HEK293T (cell line): Measurements from ENCODE around the gene SNAI1.
"Not testable (repeated sequence)": the region's sequence is repeated elsewhere in the genome, so short reads cannot be mapped to it uniquely, and the experiment has no call there.

ENCODE experiments used
- CTCF ChIA-PET: fragments of 350-600 bp; formaldehyde crosslinking; extraction: SDS; loops from one replicate; lab custom pipeline; 2021; ENCODE audit warnings: antibody characterized with exemption, inconsistent platforms; lab: Yijun Ruan, JAX
- POLR2A ChIA-PET: fragments of 350-600 bp; formaldehyde crosslinking; extraction: SDS; loops from one replicate; lab custom pipeline; 2020; ENCODE audit warnings: antibody characterized with exemption, inconsistent platforms; lab: Yijun Ruan, JAX
- DNase-seq: peaks from one replicate; pipeline ENCODE4 v3.0.0; 2012; ENCODE audit warnings: mixed read lengths; ENCODE audit errors: extremely low spot score
- ARNT ChIP-seq: fragments of 450-650 bp; IDR thresholded peaks from 2 replicates; pipeline ENCODE4 v1.6.1; 2017; ENCODE audit warnings: mild to moderate bottlenecking
- BHLHE40 ChIP-seq: fragments of 450-650 bp; IDR thresholded peaks from 2 replicates; pipeline ENCODE4 v1.6.1; 2016; ENCODE audit warnings: mild to moderate bottlenecking, moderate library complexity, borderline replicate concordance
- CTBP1 ChIP-seq: fragments of 450-650 bp; IDR thresholded peaks from 2 replicates; pipeline ENCODE4 v1.6.1; 2016; ENCODE audit warnings: borderline replicate concordance
- ELF4 ChIP-seq: fragments of 450-650 bp; IDR thresholded peaks from 2 replicates; pipeline ENCODE4 v1.6.1; 2017; ENCODE audit warnings: antibody characterized with exemption
- FOXA1 ChIP-seq: fragments of 450-650 bp; IDR thresholded peaks from 2 replicates; pipeline ENCODE4 v1.6.1; 2016; ENCODE audit warnings: mild to moderate bottlenecking
- FOXK2 ChIP-seq: fragments of 450-650 bp; IDR thresholded peaks from 2 replicates; pipeline ENCODE4 v1.6.1; 2016; ENCODE audit warnings: mild to moderate bottlenecking
- FOXM1 ChIP-seq: fragments of 450-650 bp; IDR thresholded peaks from 2 replicates; pipeline ENCODE4 v1.6.1; 2017; ENCODE audit warnings: mild to moderate bottlenecking, borderline replicate concordance
- HDGF ChIP-seq: fragments of 450-650 bp; IDR thresholded peaks from 2 replicates; pipeline ENCODE4 v1.6.1; 2017; ENCODE audit warnings: antibody characterized with exemption, borderline replicate concordance
- L3MBTL2 ChIP-seq: fragments of 450-650 bp; conservative IDR thresholded peaks from 2 replicates; pipeline ENCODE4 v1.6.1; 2016; ENCODE audit warnings: mild to moderate bottlenecking
- LEF1 ChIP-seq: fragments of 450-650 bp; IDR thresholded peaks from 2 replicates; pipeline ENCODE4 v1.6.1; 2017; ENCODE audit warnings: mild to moderate bottlenecking, borderline replicate concordance
- NFRKB ChIP-seq: fragments of 450-650 bp; IDR thresholded peaks from 2 replicates; pipeline ENCODE4 v1.6.1; 2016; ENCODE audit warnings: mild to moderate bottlenecking, moderate library complexity
- SP1 ChIP-seq: fragments of 450-650 bp; IDR thresholded peaks from 2 replicates; pipeline ENCODE4 v1.6.1; 2017
- SUZ12 ChIP-seq: fragments of 450-650 bp; IDR thresholded peaks from 2 replicates; pipeline ENCODE4 v1.6.1; 2016; ENCODE audit warnings: mild to moderate bottlenecking
- TARDBP ChIP-seq: fragments of 450-650 bp; IDR thresholded peaks from 2 replicates; pipeline ENCODE4 v1.6.1; 2016
- ZNF384 ChIP-seq: fragments of 450-650 bp; IDR thresholded peaks from 2 replicates; pipeline ENCODE4 v1.6.1; 2016
- TF ChIP-seq, protein P1 (sequence below): fragments of 450-650 bp; IDR thresholded peaks from 2 replicates; pipeline ENCODE4 v1.6.1; 2016

SNAI1 gene

GRCh38 chr20:49976542-49976941 lies 6.2 kb upstream of the SNAI1 start:
- DNase-seq, result no peak
- CTCF ChIA-PET, result interaction anchor here (4.0 kb wide), 1 partner anchor 94 kb away, joined by 30 read pairs; no protein-coding TSS in a partner anchor
- POLR2A ChIA-PET, result interaction anchor here (0.7 to 1.1 kb wide), 3 partner anchors 39 to 139 kb away, joined by 3 read pairs; no protein-coding TSS in a partner anchor
- TF ChIP-seq FOXM1, result no peak
- TF ChIP-seq FOXK2, result no peak
- TF ChIP-seq SUZ12, result no peak
- TF ChIP-seq SP1, result no peak
- no peak for TF ChIP-seq ZNF384
- no peak for TF ChIP-seq HDGF
- no peak for TF ChIP-seq LEF1
- TF ChIP-seq ELF4, result no peak
- no peak for TF ChIP-seq BHLHE40
- no peak for TF ChIP-seq TARDBP
- no peak for TF ChIP-seq CTBP1
- no peak for TF ChIP-seq L3MBTL2
- TF ChIP-seq NFRKB, result no peak
- no peak for TF ChIP-seq ARNT
- no peak for TF ChIP-seq FOXA1

GRCh38 chr20:49977740-49978139 lies 5.0 kb upstream of the SNAI1 start:
- POLR2A ChIA-PET, DNase-seq: not testable (repeated sequence)
- CTCF ChIA-PET, result interaction anchor here (4.0 kb wide), 1 partner anchor 93 kb away, joined by 30 read pairs; no protein-coding TSS in a partner anchor

GRCh38 chr20:49978685-49979029 lies 4.1 kb upstream of the SNAI1 start:
- ChIA-PET POLR2A (no interaction called here), CTCF (interaction anchor here (0.7 to 4.0 kb wide), 6 partner anchors 9 to 120 kb away, joined by 4 to 78 read pairs (median 6); no protein-coding TSS in a partner anchor)
- DNase-seq, result no peak
- no peak for TF ChIP-seq SUZ12
- TF ChIP-seq FOXA1, result no peak

DNA sequence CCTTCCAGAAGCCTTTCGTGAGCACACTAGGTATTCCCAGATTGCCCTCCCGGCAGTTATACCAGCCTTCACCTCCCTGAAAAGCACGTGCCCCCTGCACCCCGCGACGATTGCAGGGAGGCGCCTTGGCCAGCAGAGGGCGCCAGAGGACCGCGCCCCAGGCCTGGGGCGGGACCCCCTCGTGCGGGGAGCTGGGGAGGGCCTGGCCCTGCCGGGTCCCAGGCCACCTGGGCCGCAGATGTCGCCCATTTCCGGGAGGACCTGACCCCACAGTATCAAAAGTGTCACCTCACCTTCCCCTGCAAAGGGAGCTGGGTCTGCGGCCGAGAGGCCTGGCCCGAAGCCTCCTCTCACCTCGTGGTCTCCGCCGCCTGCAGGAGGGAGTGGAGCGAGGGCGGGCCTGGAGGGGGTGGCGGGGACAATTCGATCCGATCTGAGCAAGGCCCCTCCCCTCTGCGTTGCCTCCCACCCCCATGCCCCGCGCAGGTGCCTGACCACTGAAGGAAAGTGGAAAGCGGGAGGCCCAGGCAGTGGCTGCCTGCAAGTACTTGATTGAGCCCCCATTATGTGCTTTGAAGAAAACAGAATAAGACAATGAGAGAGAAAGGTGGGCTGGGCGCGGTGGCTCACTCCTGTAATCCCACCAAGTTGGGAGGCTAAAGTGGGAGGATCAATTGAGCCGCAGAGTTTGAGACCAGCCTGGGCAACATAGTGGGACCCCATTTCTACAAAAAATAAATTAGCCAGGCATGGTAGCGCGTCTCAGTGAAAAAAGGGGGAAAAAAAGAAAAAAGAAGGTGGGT lies 3.5 kb upstream of the SNAI1 start:
- ChIA-PET POLR2A (interaction anchor here (0.7 to 1.4 kb wide), 2 partner anchors 92 to 137 kb away, joined by 6 read pairs; no protein-coding TSS in a partner anchor), CTCF (interaction anchor here (0.6 to 3.4 kb wide), 13 partner anchors 10 to 872 kb away, joined by 3 to 78 read pairs (median 4); no protein-coding TSS in a partner anchor)
- TF ChIP-seq FOXK2, result no peak
- TF ChIP-seq L3MBTL2, result peak; percentile 93
- peak; percentile 54; the same call in 1 of the 2 replicates for TF ChIP-seq FOXM1
- DNase-seq, result peak; percentile 77

- DNase-seq, result no peak
- ChIA-PET POLR2A (interaction anchor here (0.7 to 1.4 kb wide), 4 partner anchors 28 to 172 kb away, joined by 3 to 6 read pairs (median 4); no protein-coding TSS in a partner anchor), CTCF (interaction anchor here (0.8 to 3.4 kb wide), 4 partner anchors 10 to 131 kb away, joined by 3 to 78 read pairs (median 4); no protein-coding TSS in a partner anchor)
- TF ChIP-seq TARDBP (no peak), NFRKB (no peak), CTBP1 (no peak), SP1 (no peak), ZNF384 (no peak), ELF4 (no peak), SUZ12 (no peak), FOXA1 (no peak), FOXM1 (no peak), L3MBTL2 (no peak), FOXK2 (no peak), ARNT (no peak), BHLHE40 (no peak), LEF1 (no peak), HDGF (no peak)
- TF ChIP-seq, protein P1, sequence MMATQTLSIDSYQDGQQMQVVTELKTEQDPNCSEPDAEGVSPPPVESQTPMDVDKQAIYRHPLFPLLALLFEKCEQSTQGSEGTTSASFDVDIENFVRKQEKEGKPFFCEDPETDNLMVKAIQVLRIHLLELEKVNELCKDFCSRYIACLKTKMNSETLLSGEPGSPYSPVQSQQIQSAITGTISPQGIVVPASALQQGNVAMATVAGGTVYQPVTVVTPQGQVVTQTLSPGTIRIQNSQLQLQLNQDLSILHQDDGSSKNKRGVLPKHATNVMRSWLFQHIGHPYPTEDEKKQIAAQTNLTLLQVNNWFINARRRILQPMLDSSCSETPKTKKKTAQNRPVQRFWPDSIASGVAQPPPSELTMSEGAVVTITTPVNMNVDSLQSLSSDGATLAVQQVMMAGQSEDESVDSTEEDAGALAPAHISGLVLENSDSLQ, result no peak
Observed at GRCh38 chr20:49980140-49981008, 2.4 kb upstream of the SNAI1 start.

- TF ChIP-seq SUZ12 (no peak), ELF4 (no peak), FOXK2 (no peak), FOXM1 (no peak)
- POLR2A ChIA-PET, result interaction anchor here (0.6 to 1.3 kb wide), 4 partner anchors 27 to 671 kb away, joined by 3 read pairs; no protein-coding TSS in a partner anchor
- no peak for DNase-seq
- CTCF ChIA-PET, result interaction anchor here (0.7 to 3.4 kb wide), 5 partner anchors 9 to 105 kb away, joined by 3 to 78 read pairs (median 3); no protein-coding TSS in a partner anchor
Observed at GRCh38 chr20:49981218-49982071, 1.3 kb upstream of the SNAI1 start.
